Endothelial cell of umbilical vein (primary cell): Measurements from ENCODE around the gene MUC2. TPM values are rescaled to one million over a fixed set of nuclear protein-coding genes. Genes with fewer than 3 reads are reported as not detected.

Experiments used
- BruUV-seq: library from RNA; stranded (reverse); fragments of 400-500 nt; replicated peaks from 2 replicates; lab custom pipeline; 2021; lab: Mats Ljungman, UMichigan
- CTCF ChIA-PET: fragments of 300-600, 350-600 bp; sonication (Branson Sonifier 250); formaldehyde crosslinking; loops from one replicate; lab custom pipeline; 2021; ENCODE audit warnings: antibody characterized with exemption, inconsistent platforms; lab: Charles Lee
- POLR2A ChIA-PET: fragments of 300-600, 350-600 bp; sonication (Branson Sonifier 250); formaldehyde crosslinking; loops from one replicate; lab custom pipeline; 2021; ENCODE audit warnings: antibody characterized with exemption, inconsistent platforms; lab: Charles Lee
- DNase-seq: peaks from one replicate; pipeline ENCODE4 v3.0.0-alpha.2; 2011; ENCODE audit warnings: low read depth, low spot score
- FAIRE-seq: peaks from 2 replicates; lab custom pipeline; 2011; peaks lifted over from hg19 to GRCh38; lab: Jason Lieb, UNC
- H2AFZ ChIP-seq: 2 replicates; pipeline ENCODE4 v1.6.0; 2012; ENCODE audit warnings: low read depth, low read length, control low read depth, inconsistent platforms
- H3K27ac ChIP-seq: 2 replicates; pipeline ENCODE4 v1.5.1; 2011; ENCODE audit warnings: low read depth, mild to moderate bottlenecking, control low read depth, low read length, moderate library complexity; ENCODE audit not compliant: insufficient read depth
- H3K27me3 ChIP-seq, 2 experiments: 2 replicates each; pipeline versions ENCODE4 v1.6.0 to v1.6.1; 2011; ENCODE audit warnings: low read length in 2 of 2, mixed read lengths in 1 of 2; ENCODE audit not compliant: control insufficient read depth in 2 of 2, insufficient read depth in 2 of 2
- H3K36me3 ChIP-seq, 2 experiments: 2 replicates in 1 of 2; 3 replicates in 1 of 2; pipeline ENCODE4 v1.5.1; 2011; ENCODE audit warnings: low read length in 2 of 2, mild to moderate bottlenecking in 1 of 2, moderate library complexity in 1 of 2; ENCODE audit not compliant: control insufficient read depth in 2 of 2, insufficient read depth in 2 of 2; ENCODE audit errors: extremely low read depth in 1 of 2
- H3K4me1 ChIP-seq: 3 replicates; pipeline ENCODE4 v1.5.1; 2011; ENCODE audit warnings: mild to moderate bottlenecking, low read length; ENCODE audit not compliant: control insufficient read depth, insufficient read depth; ENCODE audit errors: extremely low read depth
- H3K4me2 ChIP-seq: 2 replicates; pipeline ENCODE4 v1.6.1; 2011; ENCODE audit warnings: low read length, control low read depth, mixed read lengths; ENCODE audit not compliant: insufficient read depth
- H3K4me3 ChIP-seq, 3 experiments: fragments of 200-600 bp in 1 of 3; sonication (generic), shearing (Covaris generic) in 1 of 3; replicated peaks in 1 of 3; 2 replicates each; pipeline ENCODE4 v1.5.1; 2011 to 2016; ENCODE audit warnings: control low read depth in 3 of 3, low read length in 3 of 3, mild to moderate bottlenecking in 2 of 3, inconsistent platforms in 1 of 3, low read depth in 1 of 3, moderate library complexity in 1 of 3; ENCODE audit not compliant: insufficient read depth in 1 of 3
- H3K79me2 ChIP-seq: 2 replicates; pipeline ENCODE4 v1.6.0; 2012; ENCODE audit warnings: low read length, inconsistent platforms; ENCODE audit not compliant: control insufficient read depth, insufficient read depth
- H3K9ac ChIP-seq: replicated peaks from 2 replicates; pipeline ENCODE3; 2011; ENCODE audit warnings: low read length, control low read depth; ENCODE audit not compliant: insufficient read depth; ENCODE audit errors: extremely low read depth
- H3K9me1 ChIP-seq: replicated peaks from 3 replicates; pipeline ENCODE4 v1.6.0; 2011; ENCODE audit warnings: mild to moderate bottlenecking, low read length; ENCODE audit not compliant: control insufficient read depth, insufficient read depth; ENCODE audit errors: extremely low read depth
- H3K9me3 ChIP-seq: replicated peaks from 2 replicates; pipeline ENCODE4 v1.5.1; 2012; ENCODE audit warnings: low read length, inconsistent platforms; ENCODE audit not compliant: control insufficient read depth, insufficient read depth
- H4K20me1 ChIP-seq: replicated peaks from 2 replicates; pipeline ENCODE3; 2011; ENCODE audit warnings: mild to moderate bottlenecking, low read length; ENCODE audit not compliant: control insufficient read depth, insufficient read depth; ENCODE audit errors: extremely low read depth
- EZH2 ChIP-seq: IDR thresholded peaks from 2 replicates; pipeline ENCODE4 v1.6.1; 2012; ENCODE audit warnings: borderline replicate concordance, low read depth, mild to moderate bottlenecking, moderate library complexity, low read length, inconsistent platforms; ENCODE audit not compliant: severe bottlenecking
- FOS ChIP-seq: IDR thresholded peaks from 2 replicates; pipeline ENCODE4 v1.6.1; 2011; ENCODE audit warnings: mild to moderate bottlenecking, low read length, moderate library complexity, borderline replicate concordance; ENCODE audit not compliant: insufficient read depth
- GATA2 ChIP-seq: IDR thresholded peaks from 2 replicates; pipeline ENCODE4 v1.7.0; 2011; ENCODE audit warnings: low read depth, mild to moderate bottlenecking, moderate library complexity, mixed read lengths, low read length; ENCODE audit not compliant: insufficient read length, insufficient read depth
- JUN ChIP-seq: IDR thresholded peaks from 2 replicates; pipeline ENCODE4 v1.6.1; 2011; ENCODE audit warnings: borderline replicate concordance, low read depth; ENCODE audit not compliant: insufficient read length, insufficient read depth
- MYC ChIP-seq: IDR thresholded peaks from one replicate; pipeline ENCODE4 v1.6.1; 2011; ENCODE audit warnings: mild to moderate bottlenecking, low read depth, low read length
- POLR2A ChIP-seq: IDR thresholded peaks from 2 replicates; pipeline ENCODE4 v1.6.1; 2012; ENCODE audit warnings: low read depth, mild to moderate bottlenecking, control low read depth, low read length
- POLR2AphosphoS5 ChIP-seq: IDR thresholded peaks from 2 replicates; pipeline ENCODE4 v1.6.1; 2012; ENCODE audit warnings: low read depth, mild to moderate bottlenecking, control low read depth, low read length, moderate library complexity; ENCODE audit not compliant: insufficient read depth
- dilution Hi-C: fragments of 300-500 bp; cut with MboI; formaldehyde crosslinking; loops from one replicate; pipeline ENCODE4 v1.15.0; 2019; ENCODE audit warnings: low sequenced_read_pairs; ENCODE audit not compliant: extremely low pct_ligation_motif_present
- intact Hi-C: fragments of 100-400 bp; cut with micrococcal nuclease; formaldehyde crosslinking; loops from one replicate; pipeline ENCODE4 v1.10.0; 2022
- polyA plus RNA-seq, 4 experiments: library from polyadenylated mRNA; depleted of rRNA in 3 of 4; stranded (reverse) in 3 of 4; unstranded in 1 of 4; fragments of >200 nt; gene quantifications; 2 replicates each; pipeline versions ENCODE4 v1.2.1 to v1.2.3, GENCODE V29; 2011 to 2012; ENCODE audit warnings: missing spikeins in 1 of 4
- total RNA-seq: library from RNA; stranded (reverse); gene quantifications from 2 replicates; pipeline ENCODE4 v1.2.3, GENCODE V29; 2021
- TF ChIP-seq, protein P1 (sequence below): IDR thresholded peaks from 2 replicates; pipeline ENCODE4 v1.6.1; 2011; ENCODE audit not compliant: insufficient read depth, insufficient read length
- TF ChIP-seq, protein P2 (sequence below), 2 donors: IDR thresholded peaks; 1 replicate in 1 of 2; 2 replicates in 1 of 2; pipeline ENCODE4 v1.5.1; 2011; ENCODE audit warnings: low read length in 2 of 2, mild to moderate bottlenecking in 2 of 2, moderate library complexity in 2 of 2, control low read depth in 1 of 2, inconsistent platforms in 1 of 2, low read depth in 1 of 2; ENCODE audit not compliant: insufficient read depth in 1 of 2; ENCODE audit errors: extremely low read depth in 1 of 2

The MUC2 gene
- total and polyA plus RNA-seq, 2 donors (not counting 3 experiments of a cell fraction or from before 2014, with no cell fraction given) = not detected

DNA sequence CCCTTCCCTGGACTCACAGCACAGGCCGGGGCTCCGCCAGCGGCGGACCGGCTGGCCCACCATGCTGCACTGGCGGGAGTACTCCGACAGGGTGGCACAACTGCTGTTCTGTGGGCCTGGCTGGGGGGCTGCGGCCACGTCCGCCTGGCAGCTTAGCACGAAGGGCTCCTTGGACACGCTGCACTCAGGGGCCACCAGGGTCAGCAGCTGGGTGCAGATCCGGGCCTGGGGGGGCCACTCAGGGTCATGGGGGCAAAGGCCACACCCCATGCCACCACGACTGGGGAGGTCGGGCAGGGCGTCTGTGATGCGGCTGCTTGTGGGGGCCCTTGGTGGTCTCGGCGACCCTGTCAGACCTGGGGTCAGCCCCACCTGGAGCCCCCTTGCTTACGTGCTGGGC lies 44.1 kb upstream of the MUC2 start:
- no peaks in the 10 kb centered on the region for H3K27me3 ChIP-seq
- ChIA-PET CTCF (no interaction called here), POLR2A (no interaction called here)
- H4K20me1 ChIP-seq = no peaks in the 10 kb centered on the region
- no peak overlapping the region for H3K9ac ChIP-seq
- H3K4me2 ChIP-seq = no peak overlapping the region
- no TSS peak for BruUV-seq
- TF ChIP-seq POLR2AphosphoS5 (no peak), MYC (no peak), JUN (no peak), FOS (no peak), EZH2 (no peak), POLR2A (no peak), GATA2 (no peak)
- TF ChIP-seq, protein P1, sequence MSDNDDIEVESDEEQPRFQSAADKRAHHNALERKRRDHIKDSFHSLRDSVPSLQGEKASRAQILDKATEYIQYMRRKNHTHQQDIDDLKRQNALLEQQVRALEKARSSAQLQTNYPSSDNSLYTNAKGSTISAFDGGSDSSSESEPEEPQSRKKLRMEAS = no peak
- TF ChIP-seq, protein P2, sequence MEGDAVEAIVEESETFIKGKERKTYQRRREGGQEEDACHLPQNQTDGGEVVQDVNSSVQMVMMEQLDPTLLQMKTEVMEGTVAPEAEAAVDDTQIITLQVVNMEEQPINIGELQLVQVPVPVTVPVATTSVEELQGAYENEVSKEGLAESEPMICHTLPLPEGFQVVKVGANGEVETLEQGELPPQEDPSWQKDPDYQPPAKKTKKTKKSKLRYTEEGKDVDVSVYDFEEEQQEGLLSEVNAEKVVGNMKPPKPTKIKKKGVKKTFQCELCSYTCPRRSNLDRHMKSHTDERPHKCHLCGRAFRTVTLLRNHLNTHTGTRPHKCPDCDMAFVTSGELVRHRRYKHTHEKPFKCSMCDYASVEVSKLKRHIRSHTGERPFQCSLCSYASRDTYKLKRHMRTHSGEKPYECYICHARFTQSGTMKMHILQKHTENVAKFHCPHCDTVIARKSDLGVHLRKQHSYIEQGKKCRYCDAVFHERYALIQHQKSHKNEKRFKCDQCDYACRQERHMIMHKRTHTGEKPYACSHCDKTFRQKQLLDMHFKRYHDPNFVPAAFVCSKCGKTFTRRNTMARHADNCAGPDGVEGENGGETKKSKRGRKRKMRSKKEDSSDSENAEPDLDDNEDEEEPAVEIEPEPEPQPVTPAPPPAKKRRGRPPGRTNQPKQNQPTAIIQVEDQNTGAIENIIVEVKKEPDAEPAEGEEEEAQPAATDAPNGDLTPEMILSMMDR (IDR thresholded peaks at IDR 0.05; ENCODE audit: extremely low read depth in 1 of 2, insufficient read depth in 1 of 2, low read depth in 1 of 2, low read length in 2 of 2) = no peak
- no peaks in the 10 kb centered on the region for H3K36me3 ChIP-seq
- no peak for FAIRE-seq
- H2AFZ ChIP-seq = no peak overlapping the region
- H3K4me3 ChIP-seq = no peak overlapping the region
- no peaks in the 10 kb centered on the region for H3K4me1 ChIP-seq
- DNase-seq = no peak
- H3K79me2 ChIP-seq = no peaks in the 10 kb centered on the region
- H3K9me1 ChIP-seq = no peaks in the 10 kb centered on the region
- H3K9me3 ChIP-seq = no peaks in the 10 kb centered on the region
- dilution Hi-C loops = no loop called here
- intact Hi-C loops = no loop called here
- no peak overlapping the region for H3K27ac ChIP-seq
